ENCODE data around the gene EPHA10. TPM values are rescaled to one million over a fixed set of nuclear protein-coding genes. Genes with fewer than 3 reads are reported as not detected.
A peak's percentile ranks its signal among the peaks of the same experiment; 100 is the strongest.

Gene EPHA10
- total and polyA plus RNA-seq, 7 donors, result 0.05 TPM; not detected in 6

GRCh38 chr1:37716321-37716720 lies 48.6 kb downstream of the EPHA10 start:
- DNase-seq (no peak), ATAC-seq (no peak)
- H3K9me3 ChIP-seq, result no peaks in the 10 kb centered on the region
- no peaks in the 10 kb centered on the region for H3K36me3 ChIP-seq (ENCODE audit: insufficient read depth in 1 of 2, low read depth in 1 of 2)
- H3K4me3 ChIP-seq, result no peak overlapping the region
- no peaks in the 10 kb centered on the region for H3K4me1 ChIP-seq
- no peak for TF ChIP-seq CTCF (IDR thresholded peaks at IDR 0.05)
- H3K27me3 ChIP-seq (ENCODE audit: insufficient read depth in 3 of 3, low read length in 2 of 3), result peaks cover 0 to 10% (median 2%) of the 10 kb centered on the region in 3 donors
- intact Hi-C loops (cut with DNase I), result no loop called here
- no peak overlapping the region for H3K27ac ChIP-seq
- 79 to 86% (median 85%) methylated on average over 4 of the region's 4 CpGs for WGBS, 3 donors

GRCh38 chr1:37714689-37715088 lies 50.2 kb downstream of the EPHA10 start:
- Histone ChIP-seq H3K4me3 (no peak overlapping the region), H3K27ac (peak overlapping the region; percentile 36), H3K27me3 (ENCODE audit: insufficient read depth in 3 of 3, low read length in 2 of 3) (peaks cover 0 to 2% (median 0%) of the 10 kb centered on the region in 3 donors), H3K9me3 (no peaks in the 10 kb centered on the region), H3K36me3 (ENCODE audit: insufficient read depth in 1 of 2, low read depth in 1 of 2) (no peaks in the 10 kb centered on the region), H3K4me1 (no peaks in the 10 kb centered on the region)
- no peak for TF ChIP-seq CTCF (IDR thresholded peaks at IDR 0.05)
- ATAC-seq (peak; percentile 76 to 99 (median 94)), DNase-seq (peak in 1 of 2 donors; percentile 75)
- WGBS, 3 donors, result 30 to 56% (median 35%) methylated on average over 4 of the region's 4 CpGs
- intact Hi-C loops (cut with DNase I), result no loop called here

GRCh38 chr1:37714226-37714625 lies 50.7 kb downstream of the EPHA10 start:
- no peak for TF ChIP-seq CTCF (IDR thresholded peaks at IDR 0.05)
- no peaks in the 10 kb centered on the region for H3K36me3 ChIP-seq (ENCODE audit: insufficient read depth in 1 of 2, low read depth in 1 of 2)
- WGBS, 3 donors, result 77 to 86% (median 79%) methylated on average over 8 of the region's 8 CpGs
- DNase-seq, result no peak
- no peak for ATAC-seq
- H3K27ac ChIP-seq, result no peak overlapping the region
- H3K4me3 ChIP-seq, result no peak overlapping the region
- H3K27me3 ChIP-seq (ENCODE audit: insufficient read depth in 3 of 3, low read length in 2 of 3), result peaks cover 0 to 2% (median 0%) of the 10 kb centered on the region in 3 donors
- intact Hi-C loops (cut with DNase I), result no loop called here
- H3K4me1 ChIP-seq, result no peaks in the 10 kb centered on the region
- H3K9me3 ChIP-seq, result no peaks in the 10 kb centered on the region

- no peak for TF ChIP-seq CTCF (IDR thresholded peaks at IDR 0.05)
Measured at GRCh38 chr1:37708471-37708870, 56.4 kb downstream of the EPHA10 start.

GRCh38 chr1:37705399-37705798 lies 59.5 kb downstream of the EPHA10 start:
- TF ChIP-seq CTCF (IDR thresholded peaks at IDR 0.05), result no peak
- DNase-seq (no peak), ATAC-seq (no peak)
- H3K36me3 ChIP-seq (ENCODE audit: insufficient read depth in 1 of 2, low read depth in 1 of 2), result no peaks in the 10 kb centered on the region
- WGBS, 3 donors, result 87 to 95% (median 94%) methylated on average over 8 of the region's 8 CpGs
- H3K4me1 ChIP-seq, result no peaks in the 10 kb centered on the region
- no peaks in the 10 kb centered on the region for H3K27me3 ChIP-seq (ENCODE audit: insufficient read depth in 3 of 3, low read length in 2 of 3)
- no peak overlapping the region for H3K27ac ChIP-seq
- no peaks in the 10 kb centered on the region for H3K9me3 ChIP-seq
- intact Hi-C loops (cut with DNase I), result no loop called here
- no peak overlapping the region for H3K4me3 ChIP-seq

More at GRCh38 chr1:37708471-37708870, 56.4 kb downstream of the EPHA10 start:
- H3K9me3 ChIP-seq, result no peaks in the 10 kb centered on the region
- no peak overlapping the region for H3K4me3 ChIP-seq
- DNase-seq (no peak), ATAC-seq (no peak)
- H3K27me3 ChIP-seq (ENCODE audit: insufficient read depth in 3 of 3, low read length in 2 of 3), result no peaks in the 10 kb centered on the region
- no peak overlapping the region for H3K27ac ChIP-seq
- H3K36me3 ChIP-seq (ENCODE audit: insufficient read depth in 1 of 2, low read depth in 1 of 2), result no peaks in the 10 kb centered on the region
- 76 to 88% (median 87%) methylated on average over 4 of the region's 4 CpGs for WGBS, 3 donors
- no peaks in the 10 kb centered on the region for H3K4me1 ChIP-seq
- intact Hi-C loops (cut with DNase I), result no loop called here

Data from psoas muscle (tissue), 8 donors.